NCI-H524 (cell line): Measurements from ENCODE around the gene DDAH2.

Experiments
- DNase-seq, 2 experiments: peaks; one replicate each; lab custom pipeline; 2025; lab: John Stamatoyannopoulos, UW

DDAH2 gene

GRCh38 chr6:31761343-31761742 lies 32.2 kb upstream of the DDAH2 start:
- no peak for DNase-seq

GRCh38 chr6:31760790-31761189 lies 31.7 kb upstream of the DDAH2 start:
- no peak for DNase-seq

- DNase-seq, result no peak
These were observed 29.2 kb upstream of the DDAH2 start for GRCh38 chr6:31758281-31758680.

- DNase-seq, result no peak
These were observed 23.7 kb upstream of the DDAH2 start for GRCh38 chr6:31752739-31753319.

- no peak for DNase-seq
These were observed 21.4 kb upstream of the DDAH2 start for GRCh38 chr6:31750411-31751022.

- DNase-seq, result no peak
These were observed 20.4 kb upstream of the DDAH2 start for GRCh38 chr6:31749301-31750036.

GRCh38 chr6:31744422-31744821 lies 15.3 kb upstream of the DDAH2 start:
- peak in 1 of 2 experiments; percentile 57 for DNase-seq

GRCh38 chr6:31742894-31743293 lies 13.8 kb upstream of the DDAH2 start:
- DNase-seq, result no peak

GRCh38 chr6:31741815-31742214 lies 12.7 kb upstream of the DDAH2 start:
- DNase-seq, result no peak

- DNase-seq, result no peak
These were observed 11.5 kb upstream of the DDAH2 start for GRCh38 chr6:31740397-31741223.

GRCh38 chr6:31739639-31740396 lies 10.7 kb upstream of the DDAH2 start, which contains the start of gene MSH5:
MSH5 (plus strand) TSS chr6:31740005; CDS start chr6:31740467, 462 bp downstream.
- peak; percentile 89 to 95 for DNase-seq

GRCh38 chr6:31737991-31738979 lies 9.2 kb upstream of the DDAH2 start:
- DNase-seq, result no peak

GRCh38 chr6:31737315-31737990 lies 8.4 kb upstream of the DDAH2 start:
- DNase-seq, result no peak

- no peak for DNase-seq
These were observed 7.7 kb upstream of the DDAH2 start for GRCh38 chr6:31736768-31737314.

- DNase-seq, result no peak
These were observed 7.1 kb upstream of the DDAH2 start, which contains the start of gene CLIC1 for GRCh38 chr6:31736021-31736767. CLIC1 (minus strand) TSS chr6:31736530; CDS start chr6:31736300, 230 bp downstream.

- DNase-seq, result no peak
These were observed 5.8 kb upstream of the DDAH2 start for GRCh38 chr6:31734821-31735406.

GRCh38 chr6:31734247-31734820 lies 5.2 kb upstream of the DDAH2 start:
- DNase-seq, result no peak

- DNase-seq, result no peak
These were observed 4.6 kb upstream of the DDAH2 start for GRCh38 chr6:31733734-31734133.
